ENCODE results near the gene TUBGCP6.
"Not testable (repeated sequence)": the region's sequence is repeated elsewhere in the genome, so short reads cannot be mapped to it uniquely, and the experiment has no call there.

The TUBGCP6 gene

DNA sequence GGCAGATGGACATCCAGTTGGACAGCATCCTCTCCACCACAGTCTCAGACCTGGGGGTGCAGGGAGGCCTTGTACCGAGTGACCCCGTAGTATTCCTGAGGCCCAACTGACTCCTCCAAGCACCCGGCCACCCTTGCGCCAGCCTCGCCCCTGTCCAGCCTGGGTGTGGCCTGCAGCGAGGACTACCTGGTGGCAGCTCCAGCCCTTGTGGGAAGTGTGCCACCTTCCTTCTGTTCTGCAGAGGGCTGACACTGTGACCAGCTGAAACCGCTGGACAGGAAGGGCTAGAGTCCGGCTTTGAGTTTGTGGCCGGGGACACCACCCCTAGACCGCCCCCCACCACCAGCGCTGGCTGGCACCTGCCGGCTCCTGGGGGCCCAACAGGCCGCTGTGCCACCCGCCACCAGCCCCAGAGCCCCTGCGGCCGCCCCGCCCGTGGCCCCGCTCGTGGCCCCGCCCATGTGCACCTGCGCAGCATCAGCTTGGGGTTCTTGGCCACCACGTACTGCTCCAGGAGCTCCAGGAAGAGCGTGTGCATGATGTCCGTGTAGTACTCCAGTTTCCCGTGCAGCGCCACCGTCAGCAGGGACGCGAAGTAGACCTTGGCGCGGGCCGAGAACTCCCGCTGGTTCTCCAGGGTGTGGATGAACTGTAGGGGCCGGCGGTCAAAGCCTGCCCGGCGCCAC lies 35.3 kb upstream of the TUBGCP6 start:
- no peak for DNase-seq (ENCODE audit: low read depth in 2 of 2)

DNA sequence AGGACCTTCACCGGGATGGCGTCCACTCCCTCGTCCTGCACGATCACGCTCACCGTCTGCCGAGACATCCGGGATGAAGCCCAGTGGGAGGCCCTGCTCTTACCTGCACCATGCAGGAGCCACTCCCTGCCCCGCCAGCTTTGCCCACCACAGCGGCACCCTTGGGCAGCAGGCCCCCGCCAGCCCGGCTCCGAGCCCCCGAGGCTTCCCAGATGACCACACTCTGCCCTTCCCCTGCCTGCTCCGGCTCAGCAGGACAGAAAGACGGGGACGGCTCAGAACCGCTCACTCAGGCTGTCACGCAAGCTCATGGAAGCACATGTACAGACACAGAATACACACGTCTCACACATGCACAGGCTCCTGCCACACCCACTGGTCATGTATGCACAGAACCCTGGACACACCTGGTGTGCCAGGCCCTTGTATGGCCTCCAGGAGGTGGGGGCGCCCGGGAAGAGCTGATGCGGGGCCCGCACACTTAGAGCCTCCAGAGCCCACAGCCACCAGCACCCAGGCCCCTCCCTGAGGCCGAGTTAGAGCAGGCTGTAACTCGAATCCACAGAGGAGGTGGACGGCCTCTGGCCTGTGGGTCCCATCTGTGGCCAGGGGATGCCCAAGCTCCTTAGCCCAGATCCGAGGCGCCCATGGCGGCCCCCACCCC lies 34.3 kb upstream of the TUBGCP6 start:
- DNase-seq (ENCODE audit: low read depth in 2 of 2), result no peak

DNA sequence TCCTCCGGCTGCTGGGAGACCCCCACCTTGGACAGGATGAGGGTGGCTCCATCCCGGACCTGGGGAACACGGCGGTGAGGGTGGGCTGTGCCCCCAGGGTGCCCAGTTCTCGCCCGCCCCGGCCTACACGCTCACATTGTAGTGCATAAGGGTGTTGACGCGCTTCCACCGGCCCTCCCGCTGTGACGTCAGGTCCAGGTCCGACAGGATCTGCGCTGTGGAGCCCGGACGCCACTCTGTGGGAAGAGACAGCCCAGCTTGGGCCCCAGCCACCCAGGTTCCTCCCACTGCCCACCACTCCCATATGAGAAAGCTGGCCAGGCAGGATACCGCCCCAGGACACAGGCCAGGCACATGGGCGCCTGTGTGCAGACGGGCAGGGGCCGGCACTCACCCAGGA lies 33.6 kb upstream of the TUBGCP6 start:
- DNase-seq (ENCODE audit: low read depth in 2 of 2), result no peak

DNA sequence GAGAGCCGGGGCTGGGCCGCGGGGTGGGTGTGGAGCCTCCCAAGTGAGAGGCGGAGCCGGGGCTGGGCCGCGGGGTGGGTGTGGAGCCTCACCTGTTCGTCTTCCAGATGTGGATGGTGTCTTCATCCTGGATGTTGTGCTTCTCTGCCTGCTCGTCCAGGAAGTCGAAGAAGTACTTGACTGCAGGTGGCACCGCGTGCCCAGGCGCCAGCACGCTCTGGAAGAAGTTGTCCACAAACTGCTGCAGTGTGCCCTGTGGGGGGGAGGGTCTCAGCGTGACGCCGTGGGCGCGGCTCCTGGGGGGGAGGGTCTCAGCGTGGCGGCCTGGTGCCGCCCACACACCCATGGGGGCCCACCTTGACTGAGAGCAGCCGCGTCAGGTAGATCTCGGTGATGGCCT lies 32.9 kb upstream of the TUBGCP6 start:
- DNase-seq (ENCODE audit: low read depth in 2 of 2), result no peak

DNA sequence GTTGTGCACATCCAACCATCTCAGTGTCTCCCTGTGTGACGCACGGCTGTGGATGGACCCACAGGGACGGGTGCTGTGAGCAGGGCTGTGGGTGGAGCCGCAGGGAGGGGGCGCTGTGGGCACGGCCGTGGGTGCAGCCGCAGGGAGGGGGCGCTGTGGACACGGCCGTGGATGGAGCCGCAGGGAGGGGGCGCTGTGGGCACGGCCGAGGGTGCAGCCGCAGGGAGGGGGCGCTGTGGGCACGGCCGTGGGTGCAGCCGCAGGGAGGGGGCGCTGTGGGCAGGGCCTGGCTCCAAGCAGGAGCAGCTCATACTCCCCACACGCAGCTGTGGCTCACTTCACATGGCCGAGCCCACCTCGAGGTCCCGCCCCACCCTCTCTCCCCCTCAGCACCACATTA lies 31.3 kb upstream of the TUBGCP6 start:
- DNase-seq (ENCODE audit: low read depth in 2 of 2), result no peak

DNA sequence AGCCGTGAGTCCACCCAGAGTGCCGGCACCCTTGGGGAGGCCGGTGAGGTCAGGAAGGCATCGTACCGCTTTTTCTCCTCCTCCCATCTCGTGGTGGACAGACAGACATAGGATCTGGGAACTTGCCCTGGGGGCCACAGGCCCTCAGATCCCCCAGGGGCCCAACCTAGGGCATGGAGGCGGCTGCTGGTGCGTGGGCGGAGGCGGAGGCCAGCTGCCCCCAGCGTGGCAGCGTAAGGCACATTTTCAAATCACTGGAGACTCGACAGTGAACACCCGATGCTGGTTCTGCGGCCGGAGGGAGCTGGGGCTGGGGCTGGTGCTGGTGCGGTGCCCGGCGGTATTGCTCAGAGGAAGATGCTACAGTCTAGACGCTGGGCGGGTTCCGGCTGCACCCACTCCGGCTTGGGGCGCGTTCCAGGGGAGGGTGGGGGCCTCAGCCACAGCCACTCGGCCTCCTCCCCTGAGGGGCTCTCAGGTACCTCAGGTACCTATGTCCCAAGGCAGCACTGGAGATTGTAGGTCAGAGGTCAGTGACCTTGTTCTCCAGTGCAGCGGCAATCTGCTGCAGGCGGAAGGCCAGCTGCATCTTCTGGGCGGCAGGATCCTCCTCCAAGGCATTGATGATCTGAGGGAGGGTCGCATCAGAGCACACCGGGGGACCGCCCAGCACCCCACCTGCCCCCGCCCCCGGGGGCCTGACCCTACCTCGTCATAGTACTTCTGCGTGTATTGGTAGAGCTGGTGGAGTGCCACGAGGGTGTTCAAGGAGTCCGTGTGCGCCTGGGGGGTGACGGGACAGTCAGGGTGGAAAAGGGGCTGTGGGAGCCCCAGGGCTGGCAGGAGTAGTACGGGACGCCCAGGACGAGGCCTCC lies 30.6 kb upstream of the TUBGCP6 start:
- no peak for DNase-seq (ENCODE audit: low read depth in 2 of 2)

DNA sequence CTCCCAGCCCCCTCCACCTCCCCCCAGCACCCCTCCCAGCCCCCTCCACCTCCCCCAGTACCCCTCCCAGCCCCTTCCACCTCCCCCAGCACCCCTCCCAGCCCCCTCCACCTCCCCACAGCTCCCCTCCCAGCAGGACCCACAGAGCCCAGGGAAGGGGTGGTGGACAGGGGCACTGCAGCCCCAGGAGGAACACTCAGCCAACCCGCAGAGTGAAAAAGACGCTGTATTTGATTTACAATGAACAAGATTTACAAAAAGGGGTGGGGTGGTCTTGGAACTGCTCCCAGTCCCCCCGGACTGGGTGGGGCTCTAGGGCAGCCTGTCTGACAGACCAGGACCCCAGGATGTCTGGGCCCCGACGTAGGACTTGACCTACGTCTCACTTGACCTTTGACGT lies 29.9 kb upstream of the TUBGCP6 start:
- DNase-seq (ENCODE audit: low read depth in 2 of 2), result no peak

DNA sequence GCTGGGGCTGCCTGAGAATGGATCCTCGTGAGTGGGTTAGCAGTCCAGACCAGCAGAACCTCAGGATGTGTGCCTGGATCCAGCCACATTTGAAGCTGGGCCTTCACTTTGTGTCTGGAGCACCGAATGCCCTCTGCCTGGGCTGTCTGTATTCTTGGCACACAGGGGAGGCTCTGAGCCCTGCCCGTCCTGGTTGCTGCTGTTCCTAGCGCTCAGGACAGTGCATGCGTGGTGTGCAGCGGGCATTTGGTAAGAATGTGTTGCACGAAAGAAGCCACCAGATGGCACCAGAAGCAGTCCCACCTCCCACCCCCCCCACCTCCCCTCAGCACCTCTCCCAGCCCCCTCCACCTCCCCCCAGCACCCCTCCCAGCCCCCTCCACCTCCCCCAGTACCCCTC lies 29.5 kb upstream of the TUBGCP6 start:
- DNase-seq (ENCODE audit: low read depth in 2 of 2), result no peak

DNA sequence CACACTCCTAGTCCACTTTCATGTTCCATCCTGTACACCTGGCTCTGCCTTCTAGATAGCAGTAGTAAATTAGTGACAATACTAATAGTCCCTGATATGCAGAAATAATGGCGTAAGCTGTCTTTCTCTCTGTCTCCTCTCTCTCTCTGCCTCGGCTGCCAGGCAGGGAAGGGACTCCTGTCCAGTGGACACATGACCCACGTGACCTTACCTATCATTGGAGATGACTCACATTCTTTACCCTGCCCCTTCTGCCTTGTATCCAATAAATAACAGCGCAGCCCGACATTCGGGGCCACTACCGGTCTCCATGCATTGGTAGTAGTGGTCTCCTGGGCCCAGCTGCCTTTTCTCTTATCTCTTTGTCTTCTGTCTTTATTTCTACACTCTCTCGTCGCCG lies 29.0 kb upstream of the TUBGCP6 start:
- DNase-seq (ENCODE audit: low read depth in 2 of 2), result not testable (repeated sequence)

DNA sequence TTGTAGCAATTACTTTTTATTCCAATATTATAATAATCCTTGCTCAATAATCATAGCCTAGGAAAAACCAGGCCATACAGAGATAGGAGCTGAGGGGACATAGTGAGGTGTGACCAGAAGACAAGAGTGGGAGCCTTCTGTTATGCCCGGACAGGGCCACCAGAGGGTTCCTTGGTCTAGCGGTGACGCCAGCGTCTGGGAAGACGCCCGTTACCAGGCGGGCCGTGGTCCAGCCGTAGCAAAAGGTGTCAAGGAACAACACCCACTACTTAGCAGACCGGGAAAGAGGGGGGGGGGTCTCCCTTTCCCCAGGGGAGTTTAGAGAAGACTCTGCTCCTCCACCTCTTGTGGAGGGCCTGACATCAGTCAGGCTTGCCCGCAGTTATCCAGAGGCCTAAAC lies 28.5 kb upstream of the TUBGCP6 start:
- DNase-seq (ENCODE audit: low read depth in 2 of 2), result not testable (repeated sequence)

DNA sequence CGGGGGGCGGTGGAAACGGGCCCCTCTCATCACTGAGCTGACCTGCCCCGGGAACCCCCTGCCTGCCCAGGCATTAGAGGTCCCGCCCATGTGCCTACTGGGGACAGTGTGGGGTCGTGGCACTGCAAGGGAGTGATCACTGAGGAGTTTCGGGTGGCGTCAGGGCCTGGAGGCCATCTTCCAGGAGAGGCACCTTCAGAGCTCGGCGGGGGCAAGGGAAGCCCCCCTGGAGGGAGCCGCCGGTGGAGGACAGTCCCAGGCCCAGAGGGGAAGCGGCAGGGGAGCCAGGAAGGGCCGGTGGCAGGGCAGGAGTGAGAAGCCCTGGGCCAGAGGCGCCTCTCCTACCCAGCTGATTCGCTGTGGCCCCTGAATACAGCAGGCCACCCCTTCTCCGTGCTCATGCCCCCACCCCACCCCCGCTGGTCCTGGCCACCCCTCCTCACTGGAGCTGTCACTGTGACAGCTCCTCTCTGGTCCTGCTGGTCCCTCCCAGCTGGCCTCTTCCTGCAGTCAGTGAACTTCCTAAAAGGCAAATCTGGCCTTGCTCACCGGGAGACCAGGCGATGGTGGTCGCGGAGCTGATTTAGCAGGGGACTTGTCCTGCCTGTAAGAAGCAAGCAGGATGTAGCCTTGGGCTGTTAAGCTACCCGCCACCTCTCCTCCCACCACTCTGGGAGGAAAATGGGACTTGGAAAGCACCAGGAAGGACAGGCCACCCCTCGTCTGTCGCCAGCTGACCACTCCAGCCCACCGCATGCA lies 27.4 kb upstream of the TUBGCP6 start:
- DNase-seq (ENCODE audit: low read depth in 2 of 2), result no peak

DNA sequence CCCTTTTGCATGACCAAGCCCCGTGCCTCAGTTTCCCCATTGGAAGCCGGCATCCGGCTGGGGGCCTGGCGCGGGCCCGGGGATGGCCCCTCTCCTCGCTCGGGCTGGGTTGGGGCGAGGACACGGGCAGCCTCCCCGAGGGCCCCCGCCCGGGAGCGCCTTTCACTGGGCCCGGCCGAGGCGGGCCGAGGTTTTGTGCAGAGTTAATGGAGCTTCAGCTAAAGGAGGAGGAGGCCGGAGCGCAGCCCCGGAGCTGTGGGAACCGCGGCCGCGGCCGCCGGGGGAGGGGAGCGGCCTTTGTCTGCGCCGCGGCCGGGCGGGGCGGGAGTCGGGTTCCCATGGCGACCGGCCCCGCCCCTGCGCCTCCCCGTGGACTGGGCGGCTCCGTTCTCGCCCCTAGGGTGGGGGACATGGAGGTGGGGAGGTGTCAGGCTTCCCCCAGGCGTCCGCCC lies 26.7 kb upstream of the TUBGCP6 start:
- DNase-seq (ENCODE audit: low read depth in 2 of 2), result no peak

DNA sequence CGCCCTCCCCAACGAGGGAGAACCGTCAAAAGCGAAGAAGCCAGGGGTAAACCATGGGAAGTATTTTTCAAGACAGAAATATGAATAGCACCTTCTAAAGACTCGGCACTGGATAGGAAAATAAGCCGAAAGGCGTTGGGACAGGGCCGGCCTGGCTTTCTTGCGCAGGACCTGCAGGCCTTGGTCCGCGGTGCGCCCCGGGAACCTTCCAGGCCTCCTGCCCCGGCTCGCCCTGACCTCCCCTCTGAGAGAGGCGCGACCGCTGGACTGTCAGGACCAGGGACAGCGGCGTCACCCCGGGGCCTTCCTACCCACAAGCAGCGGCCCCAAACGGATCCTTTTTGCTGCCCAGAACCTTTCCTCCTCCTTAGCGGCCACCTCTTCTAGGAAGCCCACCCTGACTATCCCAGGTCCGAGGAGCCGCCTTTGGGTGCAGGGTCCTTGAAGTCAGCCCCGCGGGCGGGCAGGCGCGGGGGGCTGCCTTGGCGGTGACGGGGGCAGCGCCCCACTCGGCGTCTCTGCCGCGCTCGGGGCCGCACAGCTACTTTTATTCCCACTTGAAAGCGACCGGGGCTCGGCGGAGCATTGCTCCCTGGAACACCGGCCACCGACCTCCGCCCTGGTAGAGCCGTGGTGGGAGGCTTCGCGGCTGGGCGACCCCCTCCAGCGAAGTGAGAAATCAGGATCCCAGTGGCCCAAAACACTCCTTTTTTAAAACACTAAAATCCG lies 26.0 kb upstream of the TUBGCP6 start:
- DNase-seq (ENCODE audit: low read depth in 2 of 2), result no peak

DNA sequence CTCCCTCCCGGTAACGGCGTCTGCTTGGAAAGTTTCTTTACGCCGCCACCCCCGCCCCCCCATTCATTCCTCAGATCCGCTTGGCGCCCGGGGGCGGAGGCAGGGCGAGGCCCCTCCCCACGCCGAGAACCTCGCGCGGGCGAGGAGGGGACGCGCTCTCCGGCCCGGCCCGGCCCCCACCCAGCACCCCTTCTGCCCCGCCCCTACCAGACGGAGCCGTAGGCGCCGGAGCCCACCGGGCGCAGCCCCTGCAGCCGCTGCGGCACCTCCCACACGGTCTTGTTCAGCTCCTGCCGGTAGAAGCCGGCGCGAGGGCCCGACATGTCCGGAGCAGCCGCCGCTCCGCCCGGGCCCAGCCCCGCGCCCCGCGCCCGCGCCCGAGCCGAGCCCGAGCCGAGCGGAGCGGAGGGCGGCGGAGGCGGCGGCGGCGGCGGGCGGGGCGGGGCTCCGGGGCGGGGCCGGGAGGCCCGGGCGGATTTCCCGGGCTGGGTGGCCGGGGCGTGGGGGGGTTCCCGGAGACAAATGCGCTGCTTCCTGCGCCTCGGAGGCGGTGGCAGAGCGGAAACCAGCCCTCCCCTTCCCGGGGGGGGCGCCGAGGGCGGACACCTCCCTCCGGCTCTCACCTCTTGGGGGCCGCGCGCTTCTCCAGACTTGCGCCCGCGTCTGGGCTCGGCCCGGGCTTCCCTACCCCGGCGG lies 25.3 kb upstream of the TUBGCP6 start, which contains the start of gene MAPK11:
MAPK11 (minus strand) TSS at position 411 of the 696 bp plus-strand sequence; CDS start at position 323, 88 bp downstream.
- DNase-seq (ENCODE audit: low read depth in 2 of 2), result no peak

DNA sequence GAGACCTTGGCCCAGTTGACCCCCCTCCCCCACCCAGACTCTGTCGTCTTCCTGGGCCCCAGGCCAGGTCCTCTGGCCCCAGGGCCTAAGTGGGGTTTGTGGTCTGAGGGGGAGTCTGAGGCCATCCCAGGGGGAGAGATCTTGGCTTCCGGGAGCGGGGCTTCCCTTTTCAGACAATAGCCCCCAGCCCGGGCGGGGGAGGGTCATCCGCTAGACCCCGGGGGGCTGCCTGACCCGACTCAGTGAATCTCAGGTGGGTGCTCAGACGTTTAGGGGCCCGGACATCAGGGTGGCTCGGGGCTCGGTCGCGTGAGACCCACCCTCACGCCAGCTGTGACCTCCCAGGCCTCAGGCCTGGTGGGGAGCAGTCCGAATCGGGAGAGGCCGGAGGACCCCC lies 24.7 kb upstream of the TUBGCP6 start:
- no peak for DNase-seq (ENCODE audit: low read depth in 2 of 2)

DNA sequence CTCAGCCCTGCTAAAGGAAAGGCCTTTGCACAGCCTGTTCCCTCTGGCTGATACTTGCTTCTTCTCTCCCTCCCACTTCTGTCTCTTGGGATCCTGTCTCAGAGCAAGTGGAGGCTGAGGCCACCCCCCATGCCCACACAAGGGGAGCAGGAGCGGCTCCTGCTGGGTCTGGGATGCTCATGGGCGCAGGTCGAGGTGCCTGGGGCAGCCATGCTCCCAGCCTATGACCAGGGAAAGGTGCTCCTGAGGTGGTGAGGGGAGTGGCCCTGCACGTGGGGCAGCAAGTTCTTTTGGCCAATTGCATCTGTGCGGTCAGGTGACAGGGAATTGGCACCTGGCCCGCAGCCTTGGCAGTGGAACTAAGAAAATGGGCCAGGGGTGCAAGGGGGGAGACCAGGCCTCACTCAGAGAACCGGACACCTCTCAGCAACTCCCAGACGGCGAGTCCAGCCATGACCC lies 23.9 kb upstream of the TUBGCP6 start:
- no peak for DNase-seq (ENCODE audit: low read depth in 2 of 2)

DNA sequence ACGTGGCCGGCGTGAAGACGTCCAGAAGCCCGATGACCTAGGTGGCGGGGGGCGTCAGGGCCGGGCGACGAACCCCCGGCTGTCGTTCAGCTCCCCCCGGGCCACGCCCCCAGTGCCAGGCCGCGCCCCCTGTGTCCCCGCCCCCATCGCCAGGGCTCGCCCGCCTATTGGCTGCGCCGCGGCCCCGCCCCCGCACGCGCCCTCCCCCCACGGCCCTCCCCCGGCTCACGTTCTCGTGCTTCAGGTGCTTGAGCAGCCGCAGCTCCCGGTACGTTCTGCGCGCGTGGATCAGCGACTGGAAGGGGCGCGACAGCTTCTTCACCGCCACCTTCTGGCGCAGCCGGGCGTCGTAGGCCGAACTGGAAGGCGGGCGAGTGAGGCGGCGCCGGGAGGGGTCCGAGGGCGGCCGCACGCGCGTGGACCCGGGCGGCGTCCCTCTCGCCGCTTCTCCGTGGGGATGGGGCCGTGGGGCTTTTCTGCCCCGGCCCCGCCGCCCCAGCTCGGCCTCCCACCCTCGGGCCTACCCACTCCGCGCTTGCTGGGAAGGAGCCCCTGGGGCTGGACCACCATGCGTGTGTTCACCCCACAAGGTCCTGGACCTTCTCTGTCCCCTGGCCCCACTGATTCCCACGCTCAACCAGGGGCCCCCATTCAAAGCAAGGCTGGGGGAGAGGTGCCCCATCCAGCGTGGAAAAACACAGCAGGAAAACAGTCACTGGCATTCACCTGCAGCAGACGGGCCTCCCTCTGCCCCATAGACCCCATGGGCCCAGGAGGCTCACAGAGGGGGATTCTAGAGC lies 23.0 kb upstream of the TUBGCP6 start:
- no peak for DNase-seq (ENCODE audit: low read depth in 2 of 2)

DNA sequence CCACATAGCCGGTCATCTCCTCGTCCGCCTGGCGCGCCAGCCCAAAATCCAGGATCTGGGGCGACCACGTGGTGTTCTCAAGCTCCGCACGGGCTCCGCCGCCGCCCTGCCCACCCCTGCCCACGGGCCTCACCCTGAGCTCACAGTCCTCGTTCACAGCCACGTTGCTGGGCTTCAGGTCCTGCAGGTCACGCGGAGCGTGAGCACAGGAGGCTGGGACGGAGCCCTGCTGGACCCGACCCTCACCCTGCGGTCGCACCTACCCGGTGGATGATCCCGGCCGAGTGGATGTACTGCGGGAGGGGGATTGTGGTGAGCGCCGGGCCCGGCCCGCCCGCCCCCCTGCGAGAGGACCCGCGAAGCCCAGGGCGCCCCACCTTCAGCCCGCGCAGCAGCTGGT lies 22.2 kb upstream of the TUBGCP6 start:
- DNase-seq (ENCODE audit: low read depth in 2 of 2), result no peak

DNA sequence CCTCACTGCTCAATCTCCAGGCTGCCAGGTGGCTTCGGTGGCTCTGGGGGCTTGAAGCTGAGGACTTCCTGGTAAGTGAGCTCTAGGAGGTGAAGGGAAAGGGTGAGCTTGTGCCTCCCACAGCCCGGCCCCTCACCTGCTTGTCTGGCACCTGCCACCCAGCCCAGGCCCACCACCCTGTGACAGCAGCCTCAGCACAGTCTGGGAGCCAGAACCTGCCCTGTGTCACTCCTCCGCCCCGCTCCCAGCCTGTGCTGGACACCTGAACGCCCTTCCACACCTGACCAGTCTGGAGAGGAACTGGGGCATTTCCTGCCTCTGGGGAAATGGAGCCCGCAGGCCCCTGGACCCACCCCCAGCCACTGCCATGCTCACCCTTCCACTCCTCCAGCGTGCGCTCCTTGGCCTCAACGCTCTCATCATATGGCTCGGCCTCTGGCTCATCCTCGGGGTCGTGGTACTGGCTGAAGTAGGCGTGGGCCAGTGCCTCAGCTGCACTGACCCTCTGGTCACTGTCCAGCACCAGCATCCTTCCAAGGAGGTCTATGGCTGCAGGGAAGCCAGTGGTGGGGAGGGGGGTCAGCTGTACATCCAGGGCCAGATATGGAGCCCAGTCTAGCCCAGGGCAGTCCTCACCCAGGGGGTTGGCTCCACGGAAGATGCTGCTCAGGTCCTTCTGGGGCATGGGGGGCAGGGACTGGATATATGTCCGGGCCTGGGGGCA lies 20.3 kb upstream of the TUBGCP6 start:
- DNase-seq (ENCODE audit: low read depth in 2 of 2), result no peak
